MG63 (cell line): ENCODE measurements around the gene FUT8. TPM values are rescaled to one million over a fixed set of nuclear protein-coding genes. Genes with fewer than 3 reads are reported as not detected.

ENCODE experiments used
- DNase-seq: peaks from one replicate; pipeline ENCODE4 v3.0.0-alpha.2; 2020
- H3K27me3 ChIP-seq: fragments of 250-450 bp; sonication (Bioruptor Pico); 2 replicates; pipeline ENCODE4 v1.5.1; 2020; ENCODE audit warnings: mild to moderate bottlenecking, moderate library complexity
- H3K36me3 ChIP-seq: fragments of 250-450 bp; sonication (Bioruptor Pico); 2 replicates; pipeline ENCODE4 v1.5.1; 2020; ENCODE audit warnings: mild to moderate bottlenecking, moderate library complexity
- H3K4me3 ChIP-seq: fragments of 250-450 bp; sonication (Bioruptor Pico); 2 replicates; pipeline ENCODE4 v1.5.1; 2020; ENCODE audit warnings: mild to moderate bottlenecking, moderate library complexity
- H3K9me3 ChIP-seq: fragments of 250-450 bp; sonication (Bioruptor Pico); 2 replicates; pipeline ENCODE4 v1.5.1; 2020; ENCODE audit warnings: mild to moderate bottlenecking, moderate library complexity
- total RNA-seq: library from RNA; depleted of rRNA; stranded (reverse); fragments of >200 nt; shearing (Covaris generic); gene quantifications from 2 replicates; pipeline ENCODE4 v1.2.3, GENCODE V29; 2014; ENCODE audit warnings: low replicate concordance

Gene FUT8
- total RNA-seq, 1 experiment from 2014 or later = 19.8 TPM

GRCh38 chr14:65471038-65471878, 58.7 kb downstream of the FUT8 start:
- Histone ChIP-seq H3K27me3 (no peaks in the 10 kb centered on the region), H3K36me3 (no peaks in the 10 kb centered on the region), H3K9me3 (no peaks in the 10 kb centered on the region), H3K4me3 (no peak overlapping the region)
- DNase-seq = no peak

- no peaks in the 10 kb centered on the region for H3K27me3 ChIP-seq
- no peak for DNase-seq
- H3K36me3 ChIP-seq = no peaks in the 10 kb centered on the region
- H3K4me3 ChIP-seq = no peak overlapping the region
- no peaks in the 10 kb centered on the region for H3K9me3 ChIP-seq
Observed at GRCh38 chr14:65472189-65472588, 59.7 kb downstream of the FUT8 start.

DNA sequence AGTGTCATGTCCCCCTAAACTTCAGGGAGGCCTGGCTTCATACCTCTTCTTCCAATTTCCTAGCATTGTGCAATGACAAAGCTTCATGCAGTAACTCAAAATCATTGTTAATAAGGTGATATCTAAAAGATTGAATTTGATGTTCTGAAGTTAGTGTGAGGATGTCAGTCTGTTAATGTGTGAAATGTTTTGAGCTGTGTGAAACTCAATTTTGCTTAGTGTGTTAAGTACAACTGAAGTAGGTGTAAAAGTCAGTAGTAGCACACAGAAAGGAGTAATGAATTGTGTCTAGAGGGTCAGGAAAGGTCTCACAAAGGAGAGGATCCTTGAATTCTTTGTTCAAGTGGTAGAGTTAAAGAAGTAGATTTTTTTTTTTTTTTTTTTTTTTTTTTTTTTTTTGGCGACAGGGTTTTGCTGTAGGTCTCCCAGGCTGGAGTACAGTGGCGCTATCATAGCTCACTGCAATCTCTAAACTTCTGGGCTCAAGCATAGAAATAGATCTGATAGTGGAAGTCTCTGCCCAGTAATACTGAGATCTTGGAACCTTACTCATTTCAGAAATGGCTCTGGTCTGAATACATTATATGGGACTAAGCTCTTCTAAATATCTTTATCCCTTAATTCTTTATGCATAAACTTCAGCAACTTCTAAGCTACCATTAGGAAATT, 63.9 kb downstream of the FUT8 start:
- no peak overlapping the region for H3K4me3 ChIP-seq
- H3K36me3 ChIP-seq = no peaks in the 10 kb centered on the region
- DNase-seq = no peak
- H3K9me3 ChIP-seq = no peaks in the 10 kb centered on the region
- H3K27me3 ChIP-seq = no peaks in the 10 kb centered on the region

DNA sequence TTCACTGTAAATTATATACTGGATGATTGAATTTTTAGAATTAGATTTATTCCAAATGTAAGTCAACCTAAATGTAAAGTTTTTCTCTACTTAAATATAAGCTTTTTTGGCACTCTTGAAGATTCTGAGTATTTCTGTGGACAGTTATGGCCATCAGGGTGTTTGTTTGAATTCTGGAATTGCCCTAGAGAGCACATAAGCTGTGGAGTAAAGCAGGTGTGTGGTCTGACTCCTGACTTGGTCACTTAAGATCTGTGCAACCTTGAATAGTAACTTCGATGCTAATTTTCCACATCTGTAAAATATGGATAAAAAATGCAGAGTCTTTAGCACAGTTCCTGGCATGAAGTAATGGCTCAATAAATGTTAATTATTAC, 64.4 kb downstream of the FUT8 start:
- no peak for DNase-seq
- Histone ChIP-seq H3K36me3 (no peaks in the 10 kb centered on the region), H3K9me3 (no peaks in the 10 kb centered on the region), H3K27me3 (no peaks in the 10 kb centered on the region), H3K4me3 (no peak overlapping the region)

DNA sequence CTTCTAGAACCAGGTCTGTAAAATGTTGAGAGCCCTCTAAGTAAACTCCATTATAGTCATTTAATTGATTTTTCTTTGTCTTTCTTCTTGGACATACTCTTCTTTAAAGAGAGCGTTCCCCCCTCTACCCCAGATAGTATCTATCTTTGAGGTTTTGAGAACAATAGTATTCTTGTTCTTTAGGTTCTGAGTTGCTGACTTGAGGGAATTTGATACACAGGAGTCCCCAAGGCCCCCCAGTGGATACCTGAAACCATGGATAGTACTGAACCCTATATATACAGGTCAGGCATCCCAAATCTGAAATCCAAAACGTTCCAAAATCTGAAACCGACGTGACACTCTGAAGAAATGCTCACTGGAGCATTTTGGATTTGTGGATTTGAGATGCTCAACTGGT, 65.5 kb downstream of the FUT8 start:
- no peak overlapping the region for H3K4me3 ChIP-seq
- H3K36me3 ChIP-seq = no peaks in the 10 kb centered on the region
- H3K9me3 ChIP-seq = no peaks in the 10 kb centered on the region
- H3K27me3 ChIP-seq = no peaks in the 10 kb centered on the region
- DNase-seq = no peak

DNA sequence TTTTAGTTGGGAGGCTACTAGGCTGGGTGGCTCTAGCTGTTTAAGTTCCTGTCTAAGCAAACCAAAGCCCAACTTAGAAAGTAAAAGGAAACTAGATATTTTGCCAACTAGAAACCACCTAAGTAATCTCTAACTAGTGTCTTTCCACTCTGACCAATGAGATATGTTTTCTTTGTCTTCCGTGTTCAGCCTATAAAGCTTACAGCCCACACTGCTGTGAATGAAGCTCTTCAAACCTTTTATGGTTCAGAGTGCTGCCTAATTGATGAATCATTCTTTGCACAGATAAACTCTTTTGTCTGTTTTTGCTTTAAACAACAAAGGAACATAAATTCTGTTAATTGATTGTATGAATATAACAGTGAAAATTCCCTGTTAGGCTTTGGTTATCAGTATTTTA, 66.1 kb downstream of the FUT8 start:
- Histone ChIP-seq H3K27me3 (no peaks in the 10 kb centered on the region), H3K36me3 (no peaks in the 10 kb centered on the region), H3K9me3 (no peaks in the 10 kb centered on the region), H3K4me3 (no peak overlapping the region)
- DNase-seq = no peak

DNA sequence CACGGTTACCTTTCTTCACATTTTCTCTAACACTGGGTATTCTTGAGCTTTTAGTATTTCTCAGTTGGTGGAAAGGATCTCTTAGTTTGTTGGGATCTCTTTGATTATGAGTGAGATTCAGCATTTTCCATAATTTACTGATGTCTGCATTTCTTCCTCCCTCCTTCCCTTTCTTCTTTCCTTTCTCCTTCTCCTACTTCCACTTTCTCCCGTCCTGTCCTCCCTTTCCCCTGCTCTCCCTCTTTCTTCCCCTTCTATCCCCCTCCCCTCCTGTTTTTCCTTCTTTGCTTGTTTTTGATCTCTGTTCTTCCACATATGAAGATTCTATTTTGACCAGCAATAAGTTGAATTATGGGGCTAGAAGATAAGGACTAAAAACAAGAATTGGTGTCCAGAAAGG, 66.9 kb downstream of the FUT8 start:
- Histone ChIP-seq H3K36me3 (no peaks in the 10 kb centered on the region), H3K27me3 (no peaks in the 10 kb centered on the region), H3K4me3 (no peak overlapping the region), H3K9me3 (no peaks in the 10 kb centered on the region)
- DNase-seq = no peak

GRCh38 chr14:65482757-65483438, 70.4 kb downstream of the FUT8 start:
- Histone ChIP-seq H3K36me3 (no peaks in the 10 kb centered on the region), H3K4me3 (no peak overlapping the region), H3K27me3 (no peaks in the 10 kb centered on the region), H3K9me3 (no peaks in the 10 kb centered on the region)
- DNase-seq = no peak

- Histone ChIP-seq H3K36me3 (no peaks in the 10 kb centered on the region), H3K9me3 (no peaks in the 10 kb centered on the region), H3K4me3 (no peak overlapping the region), H3K27me3 (no peaks in the 10 kb centered on the region)
- no peak for DNase-seq
Observed at GRCh38 chr14:65483647-65484046, 71.1 kb downstream of the FUT8 start.

- Histone ChIP-seq H3K4me3 (no peak overlapping the region), H3K27me3 (no peaks in the 10 kb centered on the region)
Observed at GRCh38 chr14:65485516-65485915, 73.0 kb downstream of the FUT8 start.

GRCh38 chr14:65486863-65487262, 74.3 kb downstream of the FUT8 start:
- H3K4me3 ChIP-seq = no peak overlapping the region
- no peaks in the 10 kb centered on the region for H3K27me3 ChIP-seq
- H3K36me3 ChIP-seq = no peaks in the 10 kb centered on the region
- no peak for DNase-seq
- no peaks in the 10 kb centered on the region for H3K9me3 ChIP-seq

More at GRCh38 chr14:65485516-65485915, 73.0 kb downstream of the FUT8 start:
- DNase-seq = no peak
- H3K36me3 ChIP-seq = no peaks in the 10 kb centered on the region
- no peaks in the 10 kb centered on the region for H3K9me3 ChIP-seq

GRCh38 chr14:65487783-65488494, 75.4 kb downstream of the FUT8 start:
- Histone ChIP-seq H3K27me3 (no peaks in the 10 kb centered on the region), H3K36me3 (no peaks in the 10 kb centered on the region), H3K4me3 (no peak overlapping the region), H3K9me3 (no peaks in the 10 kb centered on the region)
- DNase-seq = no peak

DNA sequence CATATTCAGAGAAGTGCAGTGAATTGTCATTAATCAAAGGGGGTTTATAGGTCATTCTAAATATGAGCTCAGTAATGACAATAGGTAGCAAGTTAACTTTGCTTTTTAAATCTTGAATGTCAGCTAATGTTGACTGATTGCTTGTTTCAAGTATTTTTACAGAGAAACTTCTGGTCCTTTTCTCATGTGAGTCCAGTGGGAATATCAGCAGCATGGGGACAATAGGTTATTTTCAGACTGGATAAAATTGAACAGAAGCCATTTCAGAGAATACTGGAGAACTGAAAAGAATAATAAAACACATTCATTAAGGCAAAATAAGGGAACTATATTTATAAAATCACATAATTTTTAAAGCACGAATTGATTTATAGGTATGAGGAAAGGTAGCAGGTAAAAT, 78.7 kb downstream of the FUT8 start:
- Histone ChIP-seq H3K9me3 (no peaks in the 10 kb centered on the region), H3K27me3 (no peaks in the 10 kb centered on the region), H3K36me3 (no peaks in the 10 kb centered on the region), H3K4me3 (no peak overlapping the region)
- DNase-seq = no peak

- Histone ChIP-seq H3K9me3 (no peaks in the 10 kb centered on the region), H3K4me3 (no peak overlapping the region), H3K27me3 (no peaks in the 10 kb centered on the region), H3K36me3 (no peaks in the 10 kb centered on the region)
- DNase-seq = no peak
Observed at GRCh38 chr14:65492266-65492665, 79.7 kb downstream of the FUT8 start.

- H3K36me3 ChIP-seq = no peaks in the 10 kb centered on the region
- H3K9me3 ChIP-seq = no peaks in the 10 kb centered on the region
- no peak for DNase-seq
- H3K27me3 ChIP-seq = no peaks in the 10 kb centered on the region
- no peak overlapping the region for H3K4me3 ChIP-seq
Observed at GRCh38 chr14:65495196-65495595, 82.7 kb downstream of the FUT8 start.

- H3K4me3 ChIP-seq = no peak overlapping the region
- DNase-seq = no peak
- no peaks in the 10 kb centered on the region for H3K27me3 ChIP-seq
- no peaks in the 10 kb centered on the region for H3K36me3 ChIP-seq
- no peaks in the 10 kb centered on the region for H3K9me3 ChIP-seq
Observed at GRCh38 chr14:65496178-65496993, 83.9 kb downstream of the FUT8 start.
